H1 (cell line): ENCODE results near the gene PKMYT1. TPM values are rescaled to one million over a fixed set of nuclear protein-coding genes. Genes with fewer than 3 reads are reported as not detected.

Source experiments
- BACH1 ChIP-seq: IDR thresholded peaks from 2 replicates; pipeline ENCODE4 v1.6.1; 2012; ENCODE audit warnings: low read length, improper control_type of control experiment
- CBX8 ChIP-seq: fragments of 300-800, 300-1000 bp; sonication (generic); IDR thresholded peaks from 2 replicates; pipeline ENCODE4 v1.7.1; 2016; ENCODE audit warnings: low read depth, low read length, borderline replicate concordance
- CEBPB ChIP-seq: IDR thresholded peaks from 2 replicates; pipeline ENCODE4 v1.6.1; 2012; ENCODE audit warnings: low read depth, low read length
- CHD1 ChIP-seq: IDR thresholded peaks from 2 replicates; pipeline ENCODE4 v1.6.1; 2012; ENCODE audit warnings: low read depth, low read length, improper control_type of control experiment
- CTCF ChIP-seq, 3 experiments: IDR thresholded peaks; 1 replicate in 2 of 3; 2 replicates in 1 of 3; pipeline versions ENCODE4 v1.5.1 to v1.6.1; 2011; ENCODE audit warnings: low read length in 3 of 3, mild to moderate bottlenecking in 3 of 3, inconsistent platforms in 2 of 3, low read depth in 1 of 3, moderate library complexity in 1 of 3; ENCODE audit not compliant: insufficient read depth in 1 of 3; ENCODE audit errors: control extremely low read depth in 1 of 3
- EGR1 ChIP-seq: IDR thresholded peaks from 2 replicates; pipeline ENCODE4 v1.6.1; 2011; ENCODE audit warnings: low read depth, low read length, borderline replicate concordance
- EP300 ChIP-seq, 2 experiments: IDR thresholded peaks; 1 replicate in 1 of 2; 2 replicates in 1 of 2; pipeline ENCODE4 v1.6.1; 2011 to 2012; ENCODE audit warnings: low read depth in 2 of 2, low read length in 2 of 2, mild to moderate bottlenecking in 2 of 2, borderline replicate concordance in 1 of 2, inconsistent platforms in 1 of 2, moderate library complexity in 1 of 2
- EZH2 ChIP-seq: fragments of 200-600 bp; sonication (generic); IDR thresholded peaks from 2 replicates; pipeline ENCODE4 v1.7.1; 2012; ENCODE audit warnings: low read depth, mild to moderate bottlenecking, moderate library complexity, low read length, inconsistent platforms; ENCODE audit not compliant: severe bottlenecking
- HDAC2 ChIP-seq, 2 experiments: fragments of 300-600 bp in 1 of 2; sonication (generic) in 1 of 2; IDR thresholded peaks; 2 replicates each; pipeline ENCODE4 v1.6.1; 2011 to 2012; ENCODE audit warnings: low read depth in 2 of 2, low read length in 2 of 2, mild to moderate bottlenecking in 2 of 2, moderate library complexity in 2 of 2, borderline replicate concordance in 1 of 2, inconsistent platforms in 1 of 2
- KDM1A ChIP-seq: fragments of 200-600, 300-600 bp; sonication (generic); IDR thresholded peaks from 2 replicates; pipeline ENCODE4 v1.7.1; 2016; ENCODE audit warnings: mild to moderate bottlenecking, low read length, borderline replicate concordance
- KDM5A ChIP-seq: fragments of 200-600 bp; IDR thresholded peaks from 2 replicates; pipeline ENCODE4 v1.7.1; 2012; ENCODE audit warnings: mild to moderate bottlenecking, low read length, inconsistent platforms, mixed read lengths
- RFX5 ChIP-seq: IDR thresholded peaks from 2 replicates; pipeline ENCODE4 v1.6.1; 2011; ENCODE audit warnings: low read depth, low read length, improper control_type of control experiment, borderline replicate concordance
- SIN3A ChIP-seq, 2 experiments: IDR thresholded peaks in 1 of 2; conservative IDR thresholded peaks in 1 of 2; 2 replicates each; pipeline ENCODE4 v1.6.1; 2011 to 2012; ENCODE audit warnings: low read length in 2 of 2, improper control_type of control experiment in 1 of 2, low read depth in 1 of 2, mild to moderate bottlenecking in 1 of 2
- SIRT6 ChIP-seq: IDR thresholded peaks from one replicate; pipeline ENCODE4 v1.7.1; 2012; ENCODE audit warnings: low read length, inconsistent platforms
- SP2 ChIP-seq: IDR thresholded peaks from 2 replicates; pipeline ENCODE4 v1.6.1; 2012; ENCODE audit warnings: mild to moderate bottlenecking, low read length, inconsistent platforms
- SRF ChIP-seq: IDR thresholded peaks from 2 replicates; pipeline ENCODE4 v1.6.1; 2011; ENCODE audit warnings: mild to moderate bottlenecking, low read depth, low read length, moderate library complexity
- SUZ12 ChIP-seq: fragments of 200-600 bp; sonication (generic); IDR thresholded peaks from 2 replicates; pipeline ENCODE4 v1.6.1; 2012; ENCODE audit warnings: mild to moderate bottlenecking, inconsistent platforms, low read length, moderate library complexity, mixed read lengths
- TBP ChIP-seq: IDR thresholded peaks from 2 replicates; pipeline ENCODE4 v1.6.1; 2011; ENCODE audit warnings: low read depth, low read length, improper control_type of control experiment
- USF2 ChIP-seq: IDR thresholded peaks from 2 replicates; pipeline ENCODE4 v1.6.1; 2011; ENCODE audit warnings: low read length, improper control_type of control experiment
- ZNF274 ChIP-seq: IDR thresholded peaks from 2 replicates; pipeline ENCODE4 v1.7.0; 2012; ENCODE audit warnings: low read length, borderline replicate concordance; ENCODE audit errors: extremely low read depth
- polyA plus RNA-seq, 7 experiments: library from polyadenylated mRNA; depleted of rRNA in 3 of 7; stranded (reverse) in 5 of 7; unstranded in 2 of 7; fragments of >200 nt in 5 of 7; fragments of 200-250 nt in 2 of 7; gene quantifications; 1 replicate in 5 of 7; 2 replicates in 1 of 7; 4 replicates in 1 of 7; pipeline versions ENCODE4 v1.2.1 to v1.2.3, GENCODE V29; 2011 to 2013; ENCODE audit warnings: missing spikeins in 2 of 7, mixed read lengths in 2 of 7
- total RNA-seq: library from RNA; stranded (reverse); fragmentation: NEBNext Ultra II Directional; extraction: Animal tissue kit (Norgen Biotek cat#: 25700); gene quantifications from 2 replicates; pipeline ENCODE4 v1.2.1, GENCODE V29; 2021

PKMYT1 gene
- total and polyA plus RNA-seq, 2 of the 8 experiments (the other 6 are each of a cell fraction or from before 2014, with no cell fraction given), result 74.7 to 85.2 TPM

- 0 out of 2 replicates have a peak, but pooled peaks have one; percentile 16 for TF ChIP-seq SRF
- peak; percentile 86 to 100 for TF ChIP-seq EP300 (IDR thresholded peaks at IDR 0.05; ENCODE audit: borderline replicate concordance in 1 of 2, low read depth in 2 of 2, low read length in 2 of 2)
- peak; percentile 87 to 91; a peak in 3 of 4 replicates for TF ChIP-seq SIN3A (conservative IDR thresholded peaks at IDR 0.05 in 1 of 2, IDR thresholded peaks at IDR 0.05 in 1 of 2; ENCODE audit: low read depth in 1 of 2, low read length in 2 of 2)
- TF ChIP-seq ZNF274, result no peak
- no peak for TF ChIP-seq RFX5
- no peak for TF ChIP-seq SIRT6
- TF ChIP-seq KDM5A, result no peak
- TF ChIP-seq USF2, result no peak
- TF ChIP-seq SUZ12, result no peak
- TF ChIP-seq KDM1A, result peak; percentile 93
- peak; percentile 86 for TF ChIP-seq TBP
- TF ChIP-seq BACH1, result peak; percentile 61
- TF ChIP-seq CEBPB, result no peak
- no peak for TF ChIP-seq CBX8
- peak; percentile 91 to 94 for TF ChIP-seq HDAC2 (IDR thresholded peaks at IDR 0.05; ENCODE audit: borderline replicate concordance in 1 of 2, low read depth in 2 of 2, low read length in 2 of 2)
- TF ChIP-seq CTCF (IDR thresholded peaks at IDR 0.05; ENCODE audit: control extremely low read depth in 1 of 3, insufficient read depth in 1 of 3, low read depth in 1 of 3, low read length in 3 of 3), result no peak
- TF ChIP-seq EZH2, result no peak
- TF ChIP-seq CHD1, result no peak
- no peak for TF ChIP-seq SP2
- TF ChIP-seq EGR1, result peak; percentile 85
These were observed 27.9 kb upstream of the PKMYT1 start (continued) for GRCh38 chr16:3007957-3008689.
